Fibroblast of lung (primary cell): ENCODE measurements around the gene DCN. TPM values are rescaled to one million over a fixed set of nuclear protein-coding genes. Genes with fewer than 3 reads are reported as not detected.

Experiments
- DNase-seq, 2 donors: peaks; one replicate each; pipeline versions ENCODE4 v3.0.0 to v3.0.0-alpha.2; 2010; ENCODE audit warnings: low read depth in 2 of 2
- H2AFZ ChIP-seq: 2 replicates; pipeline ENCODE4 v1.5.1; 2012; ENCODE audit warnings: low read length, control low read depth, inconsistent platforms
- H3K27ac ChIP-seq: 2 replicates; pipeline ENCODE4 v1.5.1; 2011; ENCODE audit warnings: low read length, control low read depth; ENCODE audit not compliant: insufficient read depth
- H3K27me3 ChIP-seq: 2 replicates; pipeline ENCODE4 v1.5.1; 2011; ENCODE audit warnings: mild to moderate bottlenecking, low read length; ENCODE audit not compliant: control insufficient read depth, insufficient read depth
- H3K36me3 ChIP-seq: 2 replicates; pipeline ENCODE4 v1.5.1; 2011; ENCODE audit warnings: low read length; ENCODE audit not compliant: control insufficient read depth, insufficient read depth
- H3K4me1 ChIP-seq: 2 replicates; pipeline ENCODE4 v1.5.1; 2011; ENCODE audit warnings: low read length; ENCODE audit not compliant: control insufficient read depth, insufficient read depth; ENCODE audit errors: extremely low read depth
- H3K4me2 ChIP-seq: 2 replicates; pipeline ENCODE4 v1.5.1; 2011; ENCODE audit warnings: low read length, control low read depth; ENCODE audit not compliant: insufficient read depth; ENCODE audit errors: extremely low read depth
- H3K4me3 ChIP-seq, 4 experiments: fragments of 200-600 bp in 1 of 4; sonication (generic) in 1 of 4; replicated peaks in 1 of 4; 2 replicates each; pipeline ENCODE4 v1.5.1; 2011 to 2016; ENCODE audit warnings: low read length in 4 of 4, low read depth in 3 of 4, mild to moderate bottlenecking in 3 of 4, control low read depth in 2 of 4, inconsistent platforms in 1 of 4, mixed read lengths in 1 of 4; ENCODE audit not compliant: insufficient read depth in 1 of 4; ENCODE audit errors: control extremely low read depth in 1 of 4
- H3K79me2 ChIP-seq: 2 replicates; pipeline ENCODE4 v1.5.1; 2012; ENCODE audit warnings: mild to moderate bottlenecking, low read length, inconsistent platforms; ENCODE audit not compliant: control insufficient read depth, insufficient read depth
- H3K9ac ChIP-seq: 2 replicates; pipeline ENCODE4 v1.5.1; 2011; ENCODE audit warnings: mild to moderate bottlenecking, low read length, control low read depth; ENCODE audit not compliant: insufficient read depth
- H3K9me3 ChIP-seq: 2 replicates; pipeline ENCODE4 v1.5.1; 2012; ENCODE audit warnings: low read depth, low read length; ENCODE audit not compliant: control insufficient read depth, insufficient read depth
- H4K20me1 ChIP-seq: 2 replicates; pipeline ENCODE4 v1.5.1; 2011; ENCODE audit warnings: low read length; ENCODE audit not compliant: control insufficient read depth, insufficient read depth; ENCODE audit errors: extremely low read depth
- CTCF ChIP-seq, 2 donors: IDR thresholded peaks in 1 of 2; conservative IDR thresholded peaks in 1 of 2; 1 replicate in 1 of 2; 2 replicates in 1 of 2; pipeline ENCODE4 v1.5.1; 2011 to 2012; ENCODE audit warnings: low read length in 2 of 2, control low read depth in 1 of 2, inconsistent platforms in 1 of 2, low read depth in 1 of 2, mild to moderate bottlenecking in 1 of 2
- EZH2 ChIP-seq: IDR thresholded peaks from 2 replicates; pipeline ENCODE4 v1.5.1; 2012; ENCODE audit warnings: low read length, control low read depth, mild to moderate bottlenecking; ENCODE audit errors: missing control alignments
- polyA minus RNA-seq: library from RNA; depleted of rRNA, polyadenylated mRNA; stranded (reverse); fragments of >200 nt; gene quantifications from 2 replicates; pipeline ENCODE4 v1.2.3, GENCODE V29; 2011; ENCODE audit warnings: low replicate concordance
- polyA plus RNA-seq, 2 donors: library from polyadenylated mRNA; depleted of rRNA in 1 of 2; stranded (reverse) in 1 of 2; unstranded in 1 of 2; fragments of >200 nt; gene quantifications; 2 replicates each; pipeline ENCODE4 v1.2.1, GENCODE V29; 2011 to 2012; ENCODE audit warnings: missing spikeins in 1 of 2
- total RNA-seq: library from RNA; depleted of rRNA; stranded (reverse); fragments of >200 nt; gene quantifications from 2 replicates; pipeline ENCODE4 v1.2.1, GENCODE V29; 2014

DCN gene, protein sequence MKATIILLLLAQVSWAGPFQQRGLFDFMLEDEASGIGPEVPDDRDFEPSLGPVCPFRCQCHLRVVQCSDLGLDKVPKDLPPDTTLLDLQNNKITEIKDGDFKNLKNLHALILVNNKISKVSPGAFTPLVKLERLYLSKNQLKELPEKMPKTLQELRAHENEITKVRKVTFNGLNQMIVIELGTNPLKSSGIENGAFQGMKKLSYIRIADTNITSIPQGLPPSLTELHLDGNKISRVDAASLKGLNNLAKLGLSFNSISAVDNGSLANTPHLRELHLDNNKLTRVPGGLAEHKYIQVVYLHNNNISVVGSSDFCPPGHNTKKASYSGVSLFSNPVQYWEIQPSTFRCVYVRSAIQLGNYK
- total RNA-seq (586 and 902 TPM in 2 replicates), polyA plus RNA-seq (2,179 and 4,941 TPM in 2 replicates), polyA minus RNA-seq (827 and 1,287 TPM in 2 replicates)
- polyA plus RNA-seq (2012), result 1,112 and 2,304 TPM in 2 replicates

- no peaks in the 10 kb centered on the region for H3K36me3 ChIP-seq
- no peaks in the 10 kb centered on the region for H3K9me3 ChIP-seq
- H3K27me3 ChIP-seq, result no peaks in the 10 kb centered on the region
- no peak within 1 kb of the TSS for H2AFZ ChIP-seq
- H3K4me3 ChIP-seq, result peak within 1 kb of the TSS; percentile 50 to 94 (median 68)
- H3K79me2 ChIP-seq, result peaks cover 35% of the 10 kb centered on the region
- H3K4me1 ChIP-seq, result peaks cover 4% of the 10 kb centered on the region
- H3K9ac ChIP-seq, result peak within 1 kb of the TSS; percentile 47
- H4K20me1 ChIP-seq, result no peaks in the 10 kb centered on the region
- H3K4me2 ChIP-seq, result peak within 1 kb of the TSS; percentile 84
- TF ChIP-seq EZH2 (no peak), CTCF (conservative IDR thresholded peaks at IDR 0.05 in 1 of 2, IDR thresholded peaks at IDR 0.05 in 1 of 2; ENCODE audit: low read depth in 1 of 2, low read length in 2 of 2) (no peak)
- peak; percentile 72 to 82 for DNase-seq
- H3K27ac ChIP-seq, result peak within 1 kb of the TSS; percentile 47
Observed at GRCh38 chr12:91182636-91183455, at the start of gene DCN. Gene DCN (minus strand): TSS chr12:91182817. CDS start chr12:91178552, 4,265 bp downstream.

GRCh38 chr12:91230841-91231240 is 48.2 kb upstream of the DCN start:
- H2AFZ ChIP-seq, result no peak overlapping the region
- no peaks in the 10 kb centered on the region for H3K9me3 ChIP-seq
- TF ChIP-seq CTCF (conservative IDR thresholded peaks at IDR 0.05 in 1 of 2, IDR thresholded peaks at IDR 0.05 in 1 of 2; ENCODE audit: low read depth in 1 of 2, low read length in 2 of 2) (no peak), EZH2 (no peak)
- no peaks in the 10 kb centered on the region for H3K79me2 ChIP-seq
- no peaks in the 10 kb centered on the region for H3K4me1 ChIP-seq
- no peak overlapping the region for H3K9ac ChIP-seq
- no peaks in the 10 kb centered on the region for H3K27me3 ChIP-seq
- H3K36me3 ChIP-seq, result no peaks in the 10 kb centered on the region
- DNase-seq, result no peak
- H4K20me1 ChIP-seq, result no peaks in the 10 kb centered on the region
- no peak overlapping the region for H3K4me2 ChIP-seq
- H3K4me3 ChIP-seq, result no peak overlapping the region
- no peak overlapping the region for H3K27ac ChIP-seq

DNA sequence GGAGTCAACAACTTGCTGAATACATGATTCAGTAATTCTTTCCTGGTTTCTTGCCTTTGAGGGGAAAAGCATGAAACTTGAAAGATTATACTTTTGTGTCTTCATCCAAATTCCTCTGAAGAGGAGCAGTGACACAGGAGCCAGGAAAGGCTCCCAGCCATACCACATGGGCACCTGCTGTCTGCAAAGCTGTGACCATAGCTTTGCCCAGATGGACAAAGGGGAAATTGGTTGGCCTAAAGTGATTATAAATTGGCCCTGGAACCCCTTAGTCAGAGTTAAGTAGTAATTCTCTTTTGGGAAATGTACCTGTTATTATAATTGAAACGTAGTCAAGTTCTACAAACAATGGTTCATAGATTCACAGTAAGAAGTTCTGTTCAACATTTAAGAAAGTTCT is 44.3 kb upstream of the DCN start:
- H3K27me3 ChIP-seq, result no peaks in the 10 kb centered on the region

More for the DNA sequence above, 44.3 kb upstream of the DCN start:
- no peak overlapping the region for H3K4me2 ChIP-seq
- H3K79me2 ChIP-seq, result no peaks in the 10 kb centered on the region
- H3K9me3 ChIP-seq, result no peaks in the 10 kb centered on the region
- H4K20me1 ChIP-seq, result no peaks in the 10 kb centered on the region
- H2AFZ ChIP-seq, result no peak overlapping the region
- no peaks in the 10 kb centered on the region for H3K36me3 ChIP-seq
- H3K27ac ChIP-seq, result no peak overlapping the region
- H3K9ac ChIP-seq, result no peak overlapping the region
- TF ChIP-seq EZH2 (no peak), CTCF (conservative IDR thresholded peaks at IDR 0.05 in 1 of 2, IDR thresholded peaks at IDR 0.05 in 1 of 2; ENCODE audit: low read depth in 1 of 2, low read length in 2 of 2) (no peak)
- H3K4me3 ChIP-seq, result no peak overlapping the region
- no peak for DNase-seq
- peaks cover 3% of the 10 kb centered on the region for H3K4me1 ChIP-seq
